Panc1 (cell line): ENCODE measurements around the gene SKAP1.
"Not testable (repeated sequence)": the region's sequence is repeated elsewhere in the genome, so short reads cannot be mapped to it uniquely, and the experiment has no call there.

ENCODE experiments used
- POLR2AphosphoS5 ChIP-seq: IDR thresholded peaks from 2 replicates; pipeline ENCODE4 v1.6.1; 2012; ENCODE audit warnings: mild to moderate bottlenecking, low read depth, low read length, moderate library complexity
- SIN3A ChIP-seq: IDR thresholded peaks from 2 replicates; pipeline ENCODE4 v1.6.1; 2012; ENCODE audit warnings: low read depth, mild to moderate bottlenecking, low read length, moderate library complexity, borderline replicate concordance; ENCODE audit not compliant: insufficient read depth
- TF ChIP-seq, protein P1 (sequence below): fragments of 450-650 bp; IDR thresholded peaks from 2 replicates; pipeline ENCODE4 v1.5.1; 2017; ENCODE audit warnings: mild to moderate bottlenecking

DNA sequence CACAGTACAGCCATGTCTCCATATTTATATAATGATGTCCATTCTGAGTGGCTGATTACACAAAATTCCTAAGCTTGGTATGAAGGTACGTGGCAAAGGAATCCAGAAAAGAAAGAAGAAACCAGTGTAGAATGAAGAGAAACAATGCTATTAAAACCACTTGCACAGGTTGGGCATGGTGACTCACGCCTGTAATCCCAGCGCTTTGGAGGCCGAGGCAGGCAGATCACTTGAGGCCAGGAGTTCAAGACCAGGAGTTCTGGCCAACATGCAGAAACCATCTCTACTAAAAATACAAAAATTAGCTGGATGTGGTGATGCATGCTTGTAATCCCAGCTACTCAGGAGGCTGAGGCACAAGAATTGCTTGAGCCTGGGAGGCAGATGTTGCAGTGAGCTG lies 223.0 kb downstream of the SKAP1 start:
- TF ChIP-seq, protein P1, sequence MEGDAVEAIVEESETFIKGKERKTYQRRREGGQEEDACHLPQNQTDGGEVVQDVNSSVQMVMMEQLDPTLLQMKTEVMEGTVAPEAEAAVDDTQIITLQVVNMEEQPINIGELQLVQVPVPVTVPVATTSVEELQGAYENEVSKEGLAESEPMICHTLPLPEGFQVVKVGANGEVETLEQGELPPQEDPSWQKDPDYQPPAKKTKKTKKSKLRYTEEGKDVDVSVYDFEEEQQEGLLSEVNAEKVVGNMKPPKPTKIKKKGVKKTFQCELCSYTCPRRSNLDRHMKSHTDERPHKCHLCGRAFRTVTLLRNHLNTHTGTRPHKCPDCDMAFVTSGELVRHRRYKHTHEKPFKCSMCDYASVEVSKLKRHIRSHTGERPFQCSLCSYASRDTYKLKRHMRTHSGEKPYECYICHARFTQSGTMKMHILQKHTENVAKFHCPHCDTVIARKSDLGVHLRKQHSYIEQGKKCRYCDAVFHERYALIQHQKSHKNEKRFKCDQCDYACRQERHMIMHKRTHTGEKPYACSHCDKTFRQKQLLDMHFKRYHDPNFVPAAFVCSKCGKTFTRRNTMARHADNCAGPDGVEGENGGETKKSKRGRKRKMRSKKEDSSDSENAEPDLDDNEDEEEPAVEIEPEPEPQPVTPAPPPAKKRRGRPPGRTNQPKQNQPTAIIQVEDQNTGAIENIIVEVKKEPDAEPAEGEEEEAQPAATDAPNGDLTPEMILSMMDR, result not testable (repeated sequence)
- not testable (repeated sequence) for TF ChIP-seq SIN3A, POLR2AphosphoS5
